HG02759 (cell line): ENCODE measurements around the gene KRTAP20-2.

Experiments used
- ATAC-seq: cut with Tn5 transposase; IDR thresholded peaks from one replicate; pipeline ENCODE4 v1.9.1; 2021; ENCODE audit warnings: mild to moderate bottlenecking, moderate library complexity; ENCODE audit not compliant: unreplicated experiment

Gene KRTAP20-2

GRCh38 chr21:30634906-30635305 is at the start of gene KRTAP20-2:
KRTAP20-2 (plus strand) TSS chr21:30635206; CDS start chr21:30635264, 58 bp downstream.
- no peak for ATAC-seq

- ATAC-seq = no peak
Measured at GRCh38 chr21:30590297-30590696, 44.7 kb upstream of the KRTAP20-2 start, which contains the start of gene KRTAP22-2. KRTAP22-2 (minus strand) TSS chr21:30590397.

- ATAC-seq = no peak
Measured at GRCh38 chr21:30592140-30592539, 42.9 kb upstream of the KRTAP20-2 start, which contains the start of gene KRTAP6-3. KRTAP6-3 (plus strand) TSS chr21:30592440; CDS start chr21:30592446, 6 bp downstream.

GRCh38 chr21:30598802-30599201 is 36.2 kb upstream of the KRTAP20-2 start, which contains the start of gene KRTAP6-2:
KRTAP6-2 (minus strand) TSS chr21:30598902; CDS start chr21:30598874, 28 bp downstream.
- no peak for ATAC-seq

GRCh38 chr21:30600787-30601186 is 34.2 kb upstream of the KRTAP20-2 start, which contains the start of gene KRTAP22-1:
KRTAP22-1 (plus strand) TSS chr21:30601087.
- no peak for ATAC-seq

GRCh38 chr21:30605968-30606367 is 29.0 kb upstream of the KRTAP20-2 start:
- ATAC-seq = no peak

- ATAC-seq = no peak
Measured at GRCh38 chr21:30612132-30612531, 22.9 kb upstream of the KRTAP20-2 start.

- ATAC-seq = no peak
Measured at GRCh38 chr21:30613836-30614235, 21.2 kb upstream of the KRTAP20-2 start, which contains the start of gene KRTAP6-1. KRTAP6-1 (minus strand) TSS chr21:30613930; CDS start chr21:30613904, 26 bp downstream.

- no peak for ATAC-seq
Measured at GRCh38 chr21:30615199-30615598, 19.8 kb upstream of the KRTAP20-2 start.

GRCh38 chr21:30616125-30616524 is 18.9 kb upstream of the KRTAP20-2 start, which contains the start of gene KRTAP20-1:
KRTAP20-1 (plus strand) TSS chr21:30616425; CDS start chr21:30616455, 30 bp downstream.
- no peak for ATAC-seq

GRCh38 chr21:30620080-30620479 is 14.9 kb upstream of the KRTAP20-2 start:
- no peak for ATAC-seq

GRCh38 chr21:30620522-30620921 is 14.5 kb upstream of the KRTAP20-2 start, which contains the start of gene KRTAP20-4:
KRTAP20-4 (plus strand) TSS chr21:30620627.
- no peak for ATAC-seq

- no peak for ATAC-seq
Measured at GRCh38 chr21:30623362-30623761, 11.6 kb upstream of the KRTAP20-2 start.

GRCh38 chr21:30625449-30626165 is 9.4 kb upstream of the KRTAP20-2 start:
- no peak for ATAC-seq

GRCh38 chr21:30628109-30628508 is 6.9 kb upstream of the KRTAP20-2 start:
- ATAC-seq = no peak

GRCh38 chr21:30629200-30629599 is 5.8 kb upstream of the KRTAP20-2 start:
- no peak for ATAC-seq

GRCh38 chr21:30638686-30639085 is 3.7 kb downstream of the KRTAP20-2 start:
- ATAC-seq = no peak

- no peak for ATAC-seq
Measured at GRCh38 chr21:30642564-30642963, 7.6 kb downstream of the KRTAP20-2 start, which contains the start of gene KRTAP20-3. KRTAP20-3 (plus strand) TSS chr21:30642864.

- no peak for ATAC-seq
Measured at GRCh38 chr21:30646904-30647414, 12.0 kb downstream of the KRTAP20-2 start.

GRCh38 chr21:30652891-30653290 is 17.9 kb downstream of the KRTAP20-2 start:
- no peak for ATAC-seq

- ATAC-seq = no peak
Measured at GRCh38 chr21:30668776-30669175, 33.8 kb downstream of the KRTAP20-2 start.
